Measurements from ENCODE around the gene FCRL5. TPM values are rescaled to one million over a fixed set of nuclear protein-coding genes. Genes with fewer than 3 reads are reported as not detected.
A peak's percentile ranks its signal among the peaks of the same experiment; 100 is the strongest.
"Not testable (repeated sequence)": the region's sequence is repeated elsewhere in the genome, so short reads cannot be mapped to it uniquely, and the experiment has no call there.

Gene FCRL5
- total RNA-seq, 1 donor from 2014 or later = 0.10 TPM

DNA sequence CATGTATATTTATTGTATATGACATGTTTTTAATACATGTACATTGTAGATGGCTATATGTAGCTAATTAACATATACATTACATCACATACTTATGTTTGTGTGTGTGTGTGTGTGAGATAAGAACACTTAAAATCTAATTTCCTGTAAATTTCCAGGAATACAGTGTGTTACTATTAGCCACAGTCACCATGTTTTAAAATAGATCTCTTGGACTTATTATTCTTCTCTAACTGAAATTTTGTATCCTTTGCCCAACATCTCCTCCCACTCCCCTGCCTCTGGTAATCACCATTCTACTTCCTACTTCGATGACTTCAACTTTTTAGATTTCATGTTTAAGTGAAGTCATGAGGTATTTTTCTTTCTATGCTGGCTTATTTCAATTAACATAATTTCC is 64.8 kb downstream of the FCRL5 start:
- DNase-seq = no peak

- DNase-seq = peak; percentile 25
Measured at GRCh38 chr1:157487096-157487495, 65.2 kb downstream of the FCRL5 start.

- not testable (repeated sequence) for DNase-seq
Measured at GRCh38 chr1:157486400-157486799, 65.9 kb downstream of the FCRL5 start.

DNA sequence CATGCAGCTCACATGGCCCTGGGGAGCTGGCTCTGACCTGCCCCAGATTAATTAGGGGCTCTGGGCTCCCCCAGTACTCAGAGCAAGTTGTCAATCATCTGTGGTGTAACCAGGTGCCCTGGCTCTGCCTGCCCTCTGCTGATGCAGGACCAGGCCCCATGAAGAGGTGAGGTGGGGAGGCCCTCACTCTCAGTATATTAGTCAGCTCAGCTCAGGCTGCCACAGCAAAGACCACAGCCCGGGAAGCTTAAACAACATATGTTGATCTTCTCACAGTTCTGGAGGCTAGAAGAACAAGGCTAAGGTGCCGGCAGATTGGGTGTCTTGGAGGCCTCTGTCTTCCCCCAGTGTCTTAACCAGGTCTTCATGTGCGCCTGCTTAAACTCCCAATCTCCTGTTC is 66.5 kb downstream of the FCRL5 start:
- DNase-seq = no peak

DNA sequence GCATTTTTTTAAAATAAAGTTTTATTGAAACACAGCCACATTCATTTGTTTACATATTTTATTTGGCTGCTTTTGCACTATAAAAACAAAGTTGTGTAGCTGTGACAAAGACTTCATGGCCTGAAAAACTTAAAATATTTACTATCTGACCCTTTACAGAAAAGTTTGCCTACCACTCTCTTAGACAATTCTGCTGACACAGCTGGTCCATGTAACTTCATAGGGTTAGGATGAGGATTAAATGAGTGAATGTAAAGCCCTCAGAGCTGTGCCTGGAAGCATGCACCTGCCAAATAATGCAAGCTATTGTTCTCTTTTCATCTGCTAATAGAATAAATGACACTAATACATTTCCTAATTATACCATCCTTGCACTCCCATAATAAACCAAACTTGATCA is 67.7 kb downstream of the FCRL5 start:
- DNase-seq = no peak

DNA sequence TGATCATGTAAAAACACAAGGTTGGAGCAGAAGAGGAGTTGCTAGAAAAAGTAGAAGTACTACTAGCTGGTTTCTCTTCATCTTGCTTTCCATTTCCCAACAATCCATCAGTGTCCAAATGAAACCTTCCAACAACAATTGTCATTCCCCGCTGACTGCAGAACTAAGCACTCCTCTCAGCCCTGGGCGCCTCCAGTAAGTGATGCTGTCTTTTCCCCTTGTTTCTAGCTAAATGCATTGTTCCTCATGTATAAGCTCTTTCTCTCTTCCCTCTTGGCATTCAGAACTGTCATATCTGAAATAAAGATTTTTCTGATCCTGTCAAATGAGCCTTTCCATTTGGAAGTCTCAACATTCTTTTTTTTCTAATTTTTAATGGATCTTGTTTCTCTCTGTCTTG is 68.7 kb downstream of the FCRL5 start:
- no peak for DNase-seq

GRCh38 chr1:157482717-157483116 is 69.6 kb downstream of the FCRL5 start:
- no peak for DNase-seq

DNA sequence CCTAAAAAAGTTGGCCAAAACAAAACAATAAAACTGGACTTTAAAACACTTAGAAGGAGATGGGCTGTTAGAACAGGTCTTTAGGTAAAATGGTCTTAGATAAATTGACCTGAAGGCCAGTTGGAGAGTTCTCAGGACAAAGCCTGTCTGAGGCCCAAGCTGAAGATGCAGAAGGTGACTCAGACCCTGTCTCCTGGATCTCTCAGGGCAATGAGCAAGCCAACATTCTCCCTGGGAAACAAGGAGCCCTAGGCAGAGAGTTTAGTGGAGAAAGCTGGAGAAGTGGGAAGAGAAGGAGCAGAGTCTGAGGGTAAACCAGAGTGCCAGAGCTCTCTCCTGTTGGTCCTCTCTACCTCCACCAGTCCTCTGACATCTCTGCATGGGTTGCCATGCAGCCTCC is 70.1 kb downstream of the FCRL5 start:
- DNase-seq = no peak

DNA sequence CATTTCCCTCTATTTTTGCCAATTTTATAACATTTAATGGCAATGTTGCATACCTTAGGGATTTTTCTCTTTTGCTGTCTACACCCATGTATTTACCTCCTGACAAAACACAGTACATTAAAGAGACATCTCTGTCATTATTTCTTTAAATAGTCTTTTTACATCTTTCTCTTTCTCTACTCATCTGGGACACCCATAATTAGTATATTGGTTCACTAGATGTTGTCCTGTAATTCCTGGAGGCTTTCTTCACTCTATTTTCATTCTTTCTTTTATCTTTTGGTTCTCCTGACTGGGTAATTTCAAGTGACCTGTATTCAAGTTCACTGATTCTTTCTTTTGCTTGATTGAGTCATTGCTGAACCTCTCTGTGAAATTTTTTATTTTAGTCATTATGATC is 74.3 kb downstream of the FCRL5 start:
- no peak for DNase-seq

DNA sequence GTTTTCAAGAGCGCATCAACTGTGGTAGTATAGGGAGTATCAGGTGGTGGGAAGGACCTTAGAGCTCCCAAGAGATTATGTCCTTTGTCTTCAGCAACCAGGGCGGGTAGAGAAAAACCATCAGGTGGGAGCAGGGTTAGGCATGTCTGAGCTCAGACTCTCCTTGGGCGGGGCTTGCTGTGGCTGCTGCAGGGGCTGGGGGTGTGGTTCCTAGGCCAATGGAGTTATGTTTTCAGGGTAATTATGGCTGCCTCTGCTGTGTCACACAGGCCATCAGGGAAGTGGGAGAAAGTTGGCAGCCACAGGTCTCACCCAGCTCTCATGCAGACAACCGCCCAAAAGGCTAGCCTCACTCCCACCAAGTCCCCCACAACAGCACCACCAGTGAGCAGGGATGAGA is 74.9 kb downstream of the FCRL5 start:
- DNase-seq = no peak

DNA sequence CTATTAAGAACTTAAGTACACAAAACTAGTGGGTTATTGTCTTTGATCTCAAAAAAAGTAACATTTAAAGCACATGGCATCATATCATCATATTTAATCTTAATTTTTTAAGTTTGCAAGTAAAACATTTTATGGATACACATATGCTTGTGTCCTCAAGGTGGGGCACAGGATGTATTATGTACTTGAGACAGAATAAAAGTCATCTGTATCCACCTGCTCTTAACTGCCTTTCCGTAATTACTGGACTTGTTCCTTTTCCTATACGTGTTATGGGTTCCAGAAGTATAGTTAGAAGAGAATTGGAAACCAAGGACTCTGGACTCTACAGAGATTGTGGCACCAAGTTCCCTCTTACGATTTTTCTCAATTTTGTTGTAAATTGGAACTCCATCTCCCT is 79.4 kb downstream of the FCRL5 start:
- no peak for DNase-seq

- DNase-seq = no peak
Measured at GRCh38 chr1:157472056-157472701, 80.1 kb downstream of the FCRL5 start.

DNA sequence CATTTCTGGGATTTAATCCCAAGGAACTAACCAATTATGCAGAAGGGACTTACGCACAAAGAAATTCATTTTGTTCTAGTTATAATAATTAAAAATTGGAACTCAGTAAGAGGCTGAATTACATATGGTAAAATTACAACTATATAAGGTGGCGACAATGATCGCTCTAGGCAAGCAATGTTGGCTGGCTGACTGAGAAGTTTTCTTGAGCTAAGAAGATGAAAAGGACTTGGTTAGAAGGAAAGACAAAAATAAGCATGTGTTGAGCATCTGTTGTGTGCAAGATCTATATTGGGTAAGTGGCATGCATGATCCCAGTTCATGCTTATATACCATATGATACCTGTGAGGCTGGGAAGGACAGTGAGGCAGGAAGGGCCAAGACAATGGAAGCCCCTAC is 80.8 kb downstream of the FCRL5 start:
- no peak for DNase-seq

GRCh38 chr1:157469752-157470675 is 82.3 kb downstream of the FCRL5 start:
- DNase-seq = peak; percentile 31

DNA sequence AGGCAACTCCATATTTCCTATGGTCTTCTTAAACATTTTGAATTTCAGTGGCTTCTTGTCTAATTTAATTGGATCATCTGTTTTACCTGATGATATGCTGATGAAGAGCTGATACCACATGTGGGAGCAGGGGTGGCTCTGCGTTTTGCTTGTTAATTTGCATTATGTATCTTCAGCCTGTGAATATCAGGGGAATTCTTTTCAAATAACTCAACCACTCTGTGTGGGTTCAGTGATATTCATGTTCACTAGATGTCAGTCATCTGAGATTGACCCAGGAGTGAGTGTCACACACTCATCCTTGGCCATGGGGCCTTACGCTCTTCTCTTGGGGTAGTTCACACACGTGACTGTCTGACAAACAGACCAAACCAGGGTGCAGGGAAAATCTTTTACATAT is 83.0 kb downstream of the FCRL5 start:
- no peak for DNase-seq

DNA sequence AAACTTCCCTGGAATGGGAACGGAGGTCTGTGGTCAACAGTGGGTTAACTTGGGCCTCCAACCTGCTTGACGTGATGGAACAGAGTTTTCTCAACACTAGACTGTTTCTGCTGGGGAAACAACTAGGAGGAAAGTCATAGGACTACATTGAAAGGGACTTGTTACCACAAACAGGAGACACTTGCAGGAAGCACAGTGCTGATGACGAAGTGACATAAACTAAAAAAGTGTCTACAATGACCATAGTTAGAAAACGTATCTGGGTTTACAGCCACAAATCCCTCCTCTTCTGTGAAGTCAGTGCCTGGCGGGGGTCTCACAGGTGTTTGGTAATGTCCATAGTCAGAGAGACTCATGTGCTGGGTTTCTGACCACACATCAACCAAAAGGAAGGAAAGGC is 86.3 kb downstream of the FCRL5 start:
- no peak for DNase-seq

Other genes with a start within 250 kb of the FCRL5 start
- not detected for gene FCRL4, start 45.6 kb upstream of the FCRL5 start, total RNA-seq
- not detected for gene FCRL3, start 148.3 kb upstream of the FCRL5 start, total RNA-seq
- gene FCRL2, start 224.6 kb upstream of the FCRL5 start, total RNA-seq = 0.10 TPM